ENCODE data around the gene PROKR1.

DNA sequence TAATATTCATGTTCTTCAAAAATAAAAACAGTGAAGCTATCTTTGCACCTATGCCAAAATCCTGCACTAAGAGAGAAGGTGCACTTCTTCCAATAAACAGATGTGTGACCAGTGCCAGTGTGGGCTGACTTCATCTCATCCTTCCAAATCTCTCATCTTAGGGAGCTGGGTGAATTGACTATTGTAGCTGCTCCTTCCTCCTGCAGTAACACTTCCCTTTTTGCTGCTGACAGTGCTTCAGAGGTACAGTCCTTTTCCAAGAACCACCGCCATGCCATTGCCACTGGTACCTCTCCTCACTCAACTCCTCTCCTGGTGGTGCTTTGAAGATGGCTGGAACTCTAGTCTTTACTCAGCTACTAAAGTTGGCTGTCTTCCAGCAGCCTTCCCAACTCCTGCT, 49.1 kb downstream of the PROKR1 start:
- TF ChIP-seq CTCF (IDR thresholded peaks at IDR 0.05) (no peak), EP300 (IDR thresholded peaks at IDR 0.05) (no peak), POLR2A (IDR thresholded peaks at IDR 0.05) (no peak)

Measured in tibial nerve (tissue), 4 donors.